Amniotic epithelial cell (primary cell): ENCODE measurements around the gene CCL23.
"Not testable (repeated sequence)": the region's sequence is repeated elsewhere in the genome, so short reads cannot be mapped to it uniquely, and the experiment has no call there.

Experiments used
- DNase-seq: peaks from one replicate; pipeline ENCODE4 v3.0.0-alpha.2; 2010; ENCODE audit warnings: low read depth

The CCL23 gene, protein sequence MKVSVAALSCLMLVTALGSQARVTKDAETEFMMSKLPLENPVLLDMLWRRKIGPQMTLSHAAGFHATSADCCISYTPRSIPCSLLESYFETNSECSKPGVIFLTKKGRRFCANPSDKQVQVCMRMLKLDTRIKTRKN

GRCh38 chr17:36017799-36018198 lies at the start of gene CCL23:
CCL23 (minus strand) TSS chr17:36017972; CDS start chr17:36017897, 75 bp downstream.
- DNase-seq, result no peak

DNA sequence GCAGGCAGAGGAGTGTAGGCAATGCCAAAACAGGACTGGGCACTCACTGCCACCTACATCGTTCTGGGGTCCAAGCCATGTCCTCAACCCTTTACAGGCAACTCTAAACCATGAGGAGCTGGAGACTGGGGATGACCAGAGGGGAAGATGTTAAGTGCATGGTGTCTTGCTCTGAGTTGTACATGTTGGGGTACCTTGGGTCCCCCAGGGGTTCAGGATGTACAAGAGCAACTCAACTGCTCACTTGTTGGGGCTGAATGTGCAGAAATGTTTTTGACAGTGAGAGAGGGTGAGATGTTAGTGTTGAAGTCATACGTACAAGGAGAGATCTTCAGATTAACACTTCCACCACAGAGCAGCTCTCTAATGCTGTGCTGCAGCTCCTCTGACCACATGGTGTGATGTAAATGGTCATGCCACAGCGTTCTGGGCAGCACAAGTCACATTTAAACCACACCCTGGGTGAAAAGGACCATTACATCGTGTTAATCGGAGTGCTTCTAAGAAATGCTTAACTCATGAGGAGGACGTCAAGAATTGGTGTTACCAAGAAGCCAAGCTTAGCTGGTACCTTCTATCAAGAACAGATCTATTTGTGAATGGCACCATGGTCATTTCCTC lies 48.7 kb upstream of the CCL23 start:
- DNase-seq, result no peak

DNA sequence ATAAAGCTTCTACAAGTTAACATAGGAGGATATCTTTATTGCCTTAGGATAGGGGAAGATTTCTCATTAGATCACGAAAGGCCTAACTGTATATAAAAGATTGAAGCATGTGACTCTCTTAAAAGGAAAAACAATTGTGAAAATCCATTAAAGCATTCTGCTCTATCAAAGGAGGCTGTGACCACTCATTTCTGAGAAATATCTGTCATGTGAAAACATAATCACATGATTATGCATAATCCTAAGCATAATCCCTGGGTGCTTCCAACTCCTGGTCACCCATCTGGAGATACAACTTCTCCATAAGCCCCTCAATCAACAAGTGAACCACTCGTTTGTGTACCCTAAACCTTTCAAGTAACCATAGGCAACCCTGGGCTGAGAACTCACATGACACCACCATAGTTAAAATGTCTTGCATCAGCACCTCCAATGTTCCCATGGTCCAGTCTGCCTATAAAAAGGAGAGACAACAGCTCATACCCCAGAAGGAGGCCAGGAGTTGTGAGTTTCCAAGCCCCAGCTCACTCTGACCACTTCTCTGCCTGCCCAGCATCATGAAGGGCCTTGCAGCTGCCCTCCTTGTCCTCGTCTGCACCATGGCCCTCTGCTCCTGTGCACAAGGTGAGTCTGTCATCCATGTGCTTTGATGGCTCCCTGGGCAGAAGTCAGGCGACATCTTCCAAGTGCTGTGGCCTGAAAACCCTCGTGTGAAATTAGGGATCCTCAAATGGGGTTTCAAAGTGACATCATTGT lies 46.2 kb upstream of the CCL23 start, which contains the start of gene CCL18:
Gene CCL18 (plus strand): TSS at position 487 of the 756 bp plus-strand sequence. CDS start 71 bp downstream, at position 558.
- no peak for DNase-seq

DNA sequence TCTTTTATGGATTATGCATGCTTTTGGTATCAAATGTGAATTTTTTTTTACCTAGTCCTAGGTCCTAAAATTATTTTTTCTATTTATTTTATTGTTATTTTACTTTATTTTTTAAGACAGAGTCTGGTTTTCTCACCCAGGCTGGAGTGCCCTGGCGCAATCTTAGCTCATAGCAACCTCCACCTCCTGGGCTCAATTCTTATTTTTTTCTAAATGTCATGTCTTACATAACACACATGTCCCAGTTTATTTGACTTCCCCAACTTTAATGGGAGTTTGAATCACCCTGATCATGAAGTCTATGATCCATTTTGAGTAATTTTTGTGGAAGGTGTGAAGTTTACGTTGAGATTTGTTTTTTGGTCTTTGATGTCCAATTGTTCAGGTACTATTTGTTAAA lies 43.0 kb upstream of the CCL23 start:
- no peak for DNase-seq

GRCh38 chr17:36059406-36059805 lies 41.6 kb upstream of the CCL23 start:
- no peak for DNase-seq

GRCh38 chr17:36057911-36058310 lies 40.1 kb upstream of the CCL23 start:
- DNase-seq, result no peak

GRCh38 chr17:36055921-36056520 lies 38.2 kb upstream of the CCL23 start:
- DNase-seq, result no peak

GRCh38 chr17:36055171-36055570 lies 37.4 kb upstream of the CCL23 start:
- no peak for DNase-seq

GRCh38 chr17:36049643-36050042 lies 31.9 kb upstream of the CCL23 start:
- DNase-seq, result no peak

DNA sequence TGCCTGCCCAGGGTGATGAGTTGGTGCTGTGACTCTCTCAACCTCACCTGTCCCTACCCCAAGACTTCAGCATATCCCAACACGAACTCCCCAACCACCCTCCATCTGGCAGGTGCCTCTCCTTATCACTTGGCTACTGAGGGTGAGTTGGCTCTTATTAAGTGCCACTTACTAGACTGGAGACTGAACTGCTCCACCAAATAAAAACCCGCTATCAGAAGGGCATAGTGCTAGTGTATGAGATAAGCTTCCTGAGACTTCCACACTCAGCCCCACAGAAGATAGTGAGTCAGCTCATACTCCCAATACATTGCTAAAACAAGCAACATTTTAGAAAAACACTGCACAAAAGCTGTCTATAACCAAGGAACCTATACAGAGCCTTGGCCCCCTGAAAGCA lies 30.3 kb upstream of the CCL23 start:
- no peak for DNase-seq

DNA sequence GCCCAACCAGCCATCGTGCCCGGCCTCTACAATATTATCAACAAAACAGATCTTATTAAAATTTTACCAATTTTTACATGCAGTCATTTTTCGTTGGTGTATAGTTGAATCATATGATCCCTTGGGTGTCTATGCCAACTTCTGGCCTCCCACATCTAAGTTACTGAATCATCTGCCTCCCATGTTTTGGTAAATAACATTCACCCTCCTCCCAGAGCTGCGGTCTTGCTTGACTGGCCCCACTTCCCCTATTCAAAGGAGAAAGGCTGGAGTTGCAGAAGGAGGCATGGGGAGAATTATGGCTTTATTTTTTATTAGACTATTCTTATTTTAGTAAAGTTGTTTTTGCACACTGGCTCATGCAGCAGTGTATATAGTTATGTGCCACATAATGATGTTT lies 18.5 kb upstream of the CCL23 start:
- DNase-seq, result no peak

DNA sequence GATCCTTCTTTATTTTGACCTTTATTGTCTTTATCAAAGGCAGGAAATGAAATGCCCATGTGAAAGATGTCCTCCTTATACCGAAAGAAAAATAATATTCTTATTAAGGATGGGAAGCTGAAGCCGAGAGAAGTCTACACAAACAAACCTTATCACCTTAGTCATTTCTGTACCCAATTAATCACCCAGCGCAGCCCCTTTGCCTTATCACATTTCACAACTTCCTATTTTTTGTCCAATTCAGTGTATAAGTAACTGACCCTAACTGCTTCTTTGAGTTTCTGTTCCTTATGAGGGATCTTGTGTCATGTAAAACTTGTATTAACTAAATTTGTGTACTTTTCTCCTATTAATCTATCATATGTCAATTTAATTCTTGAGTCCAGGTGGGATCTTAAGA lies 16.4 kb upstream of the CCL23 start:
- DNase-seq, result no peak

- no peak for DNase-seq
These were observed 13.2 kb upstream of the CCL23 start for GRCh38 chr17:36030956-36031355.

DNA sequence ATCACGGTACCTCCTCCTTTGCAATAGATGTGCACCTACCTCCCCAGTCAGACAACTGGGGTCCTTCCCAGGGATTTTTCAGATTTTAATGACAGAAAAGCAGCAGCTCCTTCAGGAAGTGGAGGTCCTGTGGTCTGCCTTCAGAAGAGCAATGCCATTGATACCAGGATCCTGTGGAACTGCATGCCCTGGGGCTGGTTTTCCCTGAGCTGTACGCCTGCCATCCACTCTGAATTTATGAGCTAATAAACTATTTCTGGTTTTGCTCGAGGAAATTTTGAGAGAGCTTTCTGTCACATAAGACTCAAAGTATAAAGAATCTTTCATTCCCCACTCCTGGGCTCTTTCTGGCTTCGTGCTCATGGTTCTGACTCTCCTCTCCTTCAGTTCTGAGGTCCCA lies 10.0 kb upstream of the CCL23 start:
- no peak for DNase-seq

DNA sequence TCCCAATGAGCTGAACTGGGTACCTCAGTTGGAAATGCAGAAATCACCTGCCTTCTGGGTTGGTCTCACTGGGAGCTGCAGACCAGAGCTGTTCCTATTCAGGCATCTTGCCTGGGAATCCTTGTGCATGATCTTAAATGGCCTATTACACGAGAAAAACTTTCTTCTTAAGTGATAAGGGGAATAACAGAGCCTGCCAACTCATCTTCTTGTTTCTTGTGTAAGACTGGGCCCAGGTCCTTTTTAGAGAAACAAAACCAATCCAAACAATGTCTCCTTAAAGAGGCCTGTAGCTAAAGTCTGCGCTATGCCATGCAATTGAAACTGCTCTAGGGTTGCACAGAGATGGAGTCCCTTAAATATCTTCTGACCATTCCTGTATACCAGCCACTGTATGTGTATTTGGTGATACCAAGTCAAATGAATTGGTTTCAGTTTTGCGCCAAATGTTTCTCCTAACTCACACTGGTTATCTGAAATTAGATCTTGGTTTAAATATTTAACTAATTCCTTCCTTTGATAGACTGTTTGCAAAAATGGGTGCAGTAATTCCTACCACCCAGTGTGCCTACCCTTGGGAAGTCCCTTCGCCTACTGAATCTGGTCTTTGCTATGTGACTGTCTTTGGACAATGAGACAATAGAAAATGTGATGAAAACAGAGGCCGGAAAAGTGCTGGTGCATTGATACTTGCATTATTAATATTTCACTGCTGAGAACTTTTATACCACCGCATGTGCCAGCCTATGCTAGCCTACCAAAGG lies 6.5 kb upstream of the CCL23 start:
- DNase-seq, result no peak

- DNase-seq, result no peak
These were observed 1.7 kb upstream of the CCL23 start for GRCh38 chr17:36019423-36019822.

DNA sequence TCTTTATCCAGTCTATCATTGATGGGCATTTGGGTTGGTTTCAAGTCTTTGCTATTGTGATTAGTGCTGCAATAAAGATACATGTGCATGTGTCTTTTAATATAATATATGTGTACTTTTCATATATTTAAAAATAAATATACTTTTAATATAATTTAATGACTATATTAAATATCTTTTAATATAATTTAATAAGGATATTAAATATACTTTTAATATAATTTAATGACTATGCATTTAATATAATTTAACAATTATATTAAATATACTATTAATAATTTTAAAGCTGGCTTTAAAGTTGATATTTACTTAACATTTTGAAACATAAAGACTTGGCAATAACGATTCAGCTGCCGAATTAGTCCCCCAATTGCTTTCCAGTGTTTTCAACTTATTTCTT lies 1.2 kb downstream of the CCL23 start:
- DNase-seq, result no peak

- DNase-seq, result not testable (repeated sequence)
These were observed 1.9 kb downstream of the CCL23 start for GRCh38 chr17:36015895-36016294.

DNA sequence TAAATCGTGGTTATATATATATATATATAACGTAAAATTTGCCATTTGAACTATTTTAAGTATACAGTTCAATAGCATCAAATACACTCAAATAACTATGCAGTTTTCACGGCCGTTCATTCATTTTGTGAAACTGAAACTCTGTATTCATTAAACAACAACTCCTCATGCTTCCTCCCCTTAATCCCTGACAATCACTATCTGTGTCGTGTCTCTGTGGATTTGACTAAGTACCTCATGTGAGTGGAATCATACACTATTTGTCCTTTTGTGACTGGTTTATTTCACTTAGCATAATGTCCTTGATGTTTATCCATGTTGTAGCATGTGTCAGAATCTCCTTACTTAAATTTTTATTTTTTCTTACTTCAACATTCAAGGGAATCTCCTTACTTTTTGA lies 2.8 kb downstream of the CCL23 start:
- DNase-seq, result no peak

DNA sequence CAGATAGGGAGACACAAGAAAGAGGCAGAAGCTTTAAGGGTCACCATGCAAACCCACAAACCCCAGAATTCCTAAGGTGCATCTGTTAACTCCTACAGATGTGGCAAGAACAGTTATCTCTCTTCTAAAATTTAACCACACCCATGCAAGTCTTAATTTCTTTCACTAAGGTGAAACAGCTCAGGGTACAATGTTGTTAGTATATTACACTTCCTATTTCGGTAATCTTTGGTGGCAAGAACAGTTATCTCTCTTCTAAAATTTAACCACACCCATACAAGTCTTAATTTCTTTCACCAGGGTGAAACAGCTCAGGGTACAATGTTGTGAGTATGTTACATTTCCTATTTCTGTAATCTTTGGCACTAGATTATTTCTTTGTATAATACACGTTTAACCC lies 6.6 kb downstream of the CCL23 start:
- no peak for DNase-seq

- DNase-seq, result no peak
These were observed 8.6 kb downstream of the CCL23 start for GRCh38 chr17:36008998-36009665.
